Common myeloid progenitor, CD34-positive (primary cell): Measurements from ENCODE around the gene SRD5A2.

ENCODE experiments used
- CTCF ChIA-PET: fragments of 350-600 bp; sonication (Branson Sonifier 250); formaldehyde crosslinking; loops from one replicate; lab custom pipeline; 2021; ENCODE audit warnings: antibody characterized with exemption; lab: Charles Lee
- POLR2A ChIA-PET: fragments of 350-600 bp; sonication (Branson Sonifier 250); formaldehyde crosslinking; loops from one replicate; lab custom pipeline; 2021; ENCODE audit warnings: antibody characterized with exemption; lab: Charles Lee
- DNase-seq, 3 donors: peaks; one replicate each; pipeline versions ENCODE4 v3.0.0 to v3.0.0-alpha.2; 2013
- H3K27ac ChIP-seq, 2 experiments: 1 replicate in 1 of 2; 2 replicates in 1 of 2; pipeline ENCODE4 v1.7.0; 2013; ENCODE audit warnings: inconsistent platforms in 2 of 2, low read length in 2 of 2, mild to moderate bottlenecking in 2 of 2, low read depth in 1 of 2, moderate library complexity in 1 of 2; ENCODE audit not compliant: severe bottlenecking in 2 of 2, insufficient read depth in 1 of 2, poor library complexity in 1 of 2
- H3K27me3 ChIP-seq, 5 experiments: replicated peaks in 2 of 5; 1 replicate in 3 of 5; 2 replicates in 2 of 5; pipeline versions ENCODE4 v1.6.1 to v1.7.0; 2013; ENCODE audit warnings: low read length in 4 of 5, mild to moderate bottlenecking in 2 of 5, moderate library complexity in 2 of 5, inconsistent platforms in 1 of 5; ENCODE audit not compliant: insufficient read depth in 5 of 5, control insufficient read depth in 4 of 5
- H3K36me3 ChIP-seq, 4 experiments: 1 replicate in 2 of 4; 2 replicates in 2 of 4; pipeline versions ENCODE4 v1.6.1 to v1.7.0; 2013; ENCODE audit warnings: low read length in 3 of 4, control low read depth in 1 of 4, mild to moderate bottlenecking in 1 of 4; ENCODE audit not compliant: control insufficient read depth in 4 of 4, insufficient read depth in 4 of 4
- H3K4me1 ChIP-seq, 4 experiments: 1 replicate in 3 of 4; 2 replicates in 1 of 4; pipeline versions ENCODE4 v1.6.1 to v1.7.1; 2013; ENCODE audit warnings: low read length in 3 of 4, mild to moderate bottlenecking in 3 of 4, control low read depth in 1 of 4, inconsistent platforms in 1 of 4, moderate library complexity in 1 of 4; ENCODE audit not compliant: control insufficient read depth in 4 of 4, insufficient read depth in 4 of 4; ENCODE audit errors: control extremely low read depth in 1 of 4
- H3K4me3 ChIP-seq, 7 experiments: 1 replicate in 4 of 7; 2 replicates in 3 of 7; pipeline versions ENCODE4 v1.5.1 to v1.7.0; 2013; ENCODE audit warnings: mild to moderate bottlenecking in 7 of 7, low read length in 6 of 7, moderate library complexity in 6 of 7, inconsistent platforms in 2 of 7, low read depth in 2 of 7, control low read depth in 1 of 7; ENCODE audit not compliant: insufficient read depth in 4 of 7, control insufficient read depth in 1 of 7; ENCODE audit errors: extremely low read depth in 1 of 7
- H3K9me3 ChIP-seq, 5 experiments: 1 replicate in 4 of 5; 2 replicates in 1 of 5; pipeline versions ENCODE4 v1.6.1 to v1.7.1; 2013; ENCODE audit warnings: low read length in 4 of 5, mild to moderate bottlenecking in 2 of 5, inconsistent platforms in 1 of 5, low read depth in 1 of 5, moderate library complexity in 1 of 5; ENCODE audit not compliant: control insufficient read depth in 4 of 5, insufficient read depth in 2 of 5; ENCODE audit errors: control extremely low read depth in 1 of 5
- WGBS: methylation state at CpG from one replicate; pipeline ENCODE4 v1.1.5; 2013; ENCODE audit not compliant: insufficient coverage; 5-methylcytosine and 5-hydroxymethylcytosine counted together

The SRD5A2 gene

DNA sequence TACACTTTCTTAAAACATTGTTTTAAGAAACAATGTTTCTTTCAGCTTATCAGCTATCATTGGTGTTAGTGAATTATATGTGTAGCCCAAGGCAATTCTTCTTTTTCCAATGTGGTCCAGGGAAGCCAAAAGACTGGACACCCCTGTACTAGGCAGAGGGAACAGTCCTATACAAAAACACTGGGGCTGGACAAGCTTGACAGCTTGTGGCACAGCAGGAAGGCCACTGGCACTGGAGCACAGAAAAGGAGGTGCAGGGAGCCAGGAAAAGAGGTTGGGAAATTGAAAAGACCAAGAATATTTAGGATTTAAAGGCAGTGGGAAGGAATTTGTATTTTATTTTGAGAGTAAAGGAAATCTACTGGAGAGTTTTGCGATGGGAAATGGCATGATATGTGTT, 47.7 kb downstream of the SRD5A2 start:
- H3K27me3 ChIP-seq: peaks cover 0 to 8% (median 0%) of the 10 kb centered on the region in 5 experiments
- no peaks in the 10 kb centered on the region for H3K4me1 ChIP-seq
- no peak overlapping the region for H3K4me3 ChIP-seq
- no peaks in the 10 kb centered on the region for H3K36me3 ChIP-seq
- CTCF ChIA-PET: interaction anchor here (1.4 kb wide), 1 partner anchor 10 kb away, joined by 6 read pairs; no protein-coding TSS in a partner anchor
- DNase-seq: no peak
- POLR2A ChIA-PET: no interaction called here
- no CpG with 5 or more reads among the region's 1 CpG for WGBS
- no peaks in the 10 kb centered on the region for H3K9me3 ChIP-seq
- no peak overlapping the region for H3K27ac ChIP-seq

DNA sequence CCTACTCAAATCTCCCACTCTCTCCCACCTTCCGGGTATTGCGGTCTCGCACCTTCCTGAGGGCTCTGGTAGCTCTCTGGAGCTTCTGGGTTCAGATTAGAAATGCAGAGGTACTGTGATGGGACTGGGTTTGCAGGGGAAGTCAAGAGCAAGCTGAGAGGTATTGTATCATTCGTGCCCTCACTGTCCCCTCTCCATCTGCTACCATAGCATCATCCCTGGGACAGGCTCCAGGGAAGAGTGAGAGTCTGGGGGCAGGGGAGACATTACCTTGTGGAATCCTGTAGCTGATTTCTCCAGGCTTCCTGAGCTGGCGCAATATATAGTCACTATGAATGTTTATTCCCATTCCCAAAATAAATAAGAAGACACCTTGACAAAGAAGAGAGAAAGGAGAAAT, 49.6 kb downstream of the SRD5A2 start:
- no peak overlapping the region for H3K4me3 ChIP-seq
- POLR2A ChIA-PET: no interaction called here
- CTCF ChIA-PET: interaction anchor here (1.6 kb wide), 1 partner anchor 9 kb away, joined by 4 read pairs; no protein-coding TSS in a partner anchor
- no peaks in the 10 kb centered on the region for H3K36me3 ChIP-seq
- H3K27ac ChIP-seq: no peak overlapping the region
- H3K9me3 ChIP-seq: no peaks in the 10 kb centered on the region
- no peaks in the 10 kb centered on the region for H3K4me1 ChIP-seq
- WGBS: 100% methylated on average over 1 of the region's 5 CpGs
- peaks cover 0 to 6% (median 0%) of the 10 kb centered on the region in 5 experiments for H3K27me3 ChIP-seq
- no peak for DNase-seq

DNA sequence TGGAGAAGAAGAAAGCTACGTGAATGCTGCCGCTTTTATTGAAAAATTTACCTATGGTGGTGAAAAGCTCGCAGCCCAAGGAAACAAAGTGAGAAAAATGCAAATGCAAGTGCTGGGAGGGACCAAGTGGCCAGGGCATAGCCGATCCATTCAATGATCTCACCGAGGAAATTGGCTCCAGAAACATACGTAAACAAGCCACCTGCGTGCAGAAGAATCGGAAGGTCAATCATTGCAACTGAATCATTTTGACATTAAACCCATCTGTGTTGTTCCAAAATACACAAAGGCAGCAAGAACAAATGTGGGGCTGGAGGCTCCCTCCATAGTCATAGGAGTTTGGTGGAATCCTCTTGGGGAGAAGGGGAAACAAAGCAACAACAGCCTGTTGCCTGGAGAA, 51.5 kb downstream of the SRD5A2 start:
- ChIA-PET CTCF (interaction anchor here (1.0 kb wide), 1 partner anchor 32 kb away, joined by 3 read pairs; no protein-coding TSS in a partner anchor), POLR2A (no interaction called here)
- H3K4me3 ChIP-seq: no peak overlapping the region
- no peaks in the 10 kb centered on the region for H3K9me3 ChIP-seq
- no peak overlapping the region for H3K27ac ChIP-seq
- 98% methylated on average over 8 of the region's 8 CpGs for WGBS
- no peak for DNase-seq
- no peaks in the 10 kb centered on the region for H3K4me1 ChIP-seq
- H3K27me3 ChIP-seq: peaks cover 0 to 7% (median 0%) of the 10 kb centered on the region in 5 experiments
- no peaks in the 10 kb centered on the region for H3K36me3 ChIP-seq

DNA sequence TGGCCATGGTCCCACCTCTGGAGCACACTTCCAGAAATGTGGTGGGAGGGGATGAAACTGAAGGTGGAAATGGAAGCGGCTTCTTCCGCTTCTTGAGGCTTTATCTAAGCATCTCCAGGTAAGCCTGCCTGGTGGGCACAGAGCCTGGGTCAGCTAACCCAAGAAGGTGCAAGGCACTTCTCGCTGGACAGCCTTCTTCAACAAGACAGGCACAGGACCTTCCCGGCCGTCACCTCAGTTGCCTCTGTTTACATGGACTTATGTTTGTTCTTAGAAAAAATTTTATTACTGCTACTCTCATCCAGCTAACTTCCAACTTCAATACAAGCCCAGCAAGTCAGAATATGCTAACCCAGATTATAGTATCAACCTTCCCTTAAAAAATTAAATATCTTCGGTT, 51.9 kb downstream of the SRD5A2 start:
- H3K27me3 ChIP-seq: peaks cover 0 to 7% (median 0%) of the 10 kb centered on the region in 5 experiments

DNA sequence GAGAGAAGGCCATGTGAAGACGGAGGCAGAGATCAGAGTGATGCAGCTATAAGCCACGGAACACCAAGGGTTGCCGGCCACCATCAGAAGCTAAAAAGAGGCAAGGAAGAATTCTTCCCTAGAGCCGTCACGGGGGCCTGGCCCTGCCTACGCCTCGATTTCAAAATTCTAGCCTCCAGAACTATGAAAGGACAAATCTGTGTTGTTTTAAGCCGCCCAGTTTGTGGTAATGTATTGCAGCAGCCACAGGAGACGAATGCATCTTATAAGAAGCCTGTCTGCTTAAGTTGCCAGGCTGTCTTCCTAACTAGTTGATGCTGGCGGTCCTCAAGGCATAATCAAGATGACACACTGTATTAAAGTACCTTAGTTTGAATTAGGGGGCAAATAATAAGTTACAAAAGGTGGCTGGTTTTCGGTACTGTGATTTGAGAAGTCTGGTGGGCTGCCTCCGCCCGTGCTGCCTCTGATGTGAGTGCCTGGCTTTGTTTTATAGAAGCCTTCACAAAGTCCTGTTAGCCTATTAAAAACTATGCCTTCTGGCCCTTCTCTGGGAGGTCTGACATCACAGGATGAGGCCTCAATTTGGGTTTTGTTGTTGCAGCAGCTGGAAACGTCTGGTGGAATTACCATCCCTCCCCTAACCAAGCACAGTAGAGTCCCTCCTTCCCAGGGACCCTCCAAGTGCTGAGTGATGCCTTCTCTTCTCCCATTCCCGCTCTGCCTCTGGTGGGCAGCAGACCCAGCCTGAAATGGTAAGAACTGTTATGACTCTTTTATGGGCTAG, 53.6 kb downstream of the SRD5A2 start:
- WGBS: 91% methylated on average over 12 of the region's 15 CpGs
- Histone ChIP-seq H3K4me3 (no peak overlapping the region), H3K4me1 (no peaks in the 10 kb centered on the region), H3K36me3 (no peaks in the 10 kb centered on the region), H3K9me3 (no peaks in the 10 kb centered on the region), H3K27me3 (peaks cover 0 to 4% (median 0%) of the 10 kb centered on the region in 5 experiments), H3K27ac (no peak overlapping the region)
- no peak for DNase-seq
- ChIA-PET CTCF (no interaction called here), POLR2A (interaction anchor here (0.6 kb wide), 1 partner anchor 885 kb away, joined by 3 read pairs; no protein-coding TSS in a partner anchor)

More for the DNA sequence above, 51.9 kb downstream of the SRD5A2 start:
- Histone ChIP-seq H3K27ac (no peak overlapping the region), H3K4me1 (no peaks in the 10 kb centered on the region), H3K9me3 (no peaks in the 10 kb centered on the region), H3K36me3 (no peaks in the 10 kb centered on the region), H3K4me3 (no peak overlapping the region)
- DNase-seq: no peak
- 100% methylated on average over 2 of the region's 6 CpGs for WGBS
- POLR2A ChIA-PET: no interaction called here
- CTCF ChIA-PET: interaction anchor here (1.0 kb wide), 1 partner anchor 33 kb away, joined by 3 read pairs; no protein-coding TSS in a partner anchor

DNA sequence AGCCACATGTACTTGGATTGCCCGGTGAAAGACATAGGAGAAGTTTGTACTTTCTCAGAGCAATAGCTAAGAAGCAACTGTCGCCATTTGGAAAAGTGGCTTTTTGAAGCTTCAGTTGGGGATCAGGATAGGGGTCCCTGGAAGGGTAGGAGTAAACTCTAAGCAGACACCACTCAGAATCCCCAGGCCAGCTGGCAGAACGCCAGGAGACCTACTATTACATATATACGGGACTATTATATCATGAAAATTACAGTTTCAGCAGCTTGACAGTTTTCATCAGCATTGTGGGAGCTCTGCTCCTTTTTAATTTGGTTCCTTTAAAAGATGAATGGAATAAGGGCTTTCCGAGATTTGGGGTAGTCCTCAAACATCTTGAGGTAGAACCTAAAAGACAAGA, 54.9 kb downstream of the SRD5A2 start:
- no peak overlapping the region for H3K4me3 ChIP-seq
- H3K9me3 ChIP-seq: no peaks in the 10 kb centered on the region
- ChIA-PET CTCF (interaction anchor here (0.6 to 1.2 kb wide), 2 partner anchors 10 to 32 kb away, joined by 3 read pairs; no protein-coding TSS in a partner anchor), POLR2A (no interaction called here)
- no peaks in the 10 kb centered on the region for H3K36me3 ChIP-seq
- no peaks in the 10 kb centered on the region for H3K4me1 ChIP-seq
- peaks cover 0 to 5% (median 2%) of the 10 kb centered on the region in 5 experiments for H3K27me3 ChIP-seq
- 86% methylated on average over 1 of the region's 5 CpGs for WGBS
- no peak overlapping the region for H3K27ac ChIP-seq
- DNase-seq: no peak

GRCh38 chr2:31524592-31524991, 56.1 kb downstream of the SRD5A2 start:
- CTCF ChIA-PET: no interaction called here

More at GRCh38 chr2:31524592-31524991, 56.1 kb downstream of the SRD5A2 start:
- POLR2A ChIA-PET: interaction anchor here (0.7 kb wide), 1 partner anchor 51 kb away, joined by 3 read pairs; no protein-coding TSS in a partner anchor
- Histone ChIP-seq H3K4me3 (no peak overlapping the region), H3K4me1 (no peaks in the 10 kb centered on the region), H3K36me3 (no peaks in the 10 kb centered on the region), H3K9me3 (no peaks in the 10 kb centered on the region), H3K27me3 (peaks cover 0 to 5% (median 2%) of the 10 kb centered on the region in 5 experiments), H3K27ac (no peak overlapping the region)
- no peak for DNase-seq
- WGBS: 100% methylated on average over 2 of the region's 4 CpGs
